Skin epidermis (tissue), 12 donors: ENCODE results near the gene IL19.
"Not testable (repeated sequence)": the region's sequence is repeated elsewhere in the genome, so short reads cannot be mapped to it uniquely, and the experiment has no call there.

Source experiments
- H3K27ac ChIP-seq, 21 experiments: fragments of 200-600 bp; sonication (generic) in 11 of 21; one replicate each; pipeline ENCODE4 v1.5.0; 2020; ENCODE audit warnings: mild to moderate bottlenecking in 3 of 21, inconsistent platforms in 2 of 21, moderate library complexity in 2 of 21
- H3K4me3 ChIP-seq, 7 experiments: fragments of 200-600 bp; sonication (generic) in 2 of 7; one replicate each; pipeline ENCODE4 v1.5.0; 2020; ENCODE audit warnings: inconsistent platforms in 2 of 7, mild to moderate bottlenecking in 2 of 7, moderate library complexity in 1 of 7

The IL19 gene

DNA sequence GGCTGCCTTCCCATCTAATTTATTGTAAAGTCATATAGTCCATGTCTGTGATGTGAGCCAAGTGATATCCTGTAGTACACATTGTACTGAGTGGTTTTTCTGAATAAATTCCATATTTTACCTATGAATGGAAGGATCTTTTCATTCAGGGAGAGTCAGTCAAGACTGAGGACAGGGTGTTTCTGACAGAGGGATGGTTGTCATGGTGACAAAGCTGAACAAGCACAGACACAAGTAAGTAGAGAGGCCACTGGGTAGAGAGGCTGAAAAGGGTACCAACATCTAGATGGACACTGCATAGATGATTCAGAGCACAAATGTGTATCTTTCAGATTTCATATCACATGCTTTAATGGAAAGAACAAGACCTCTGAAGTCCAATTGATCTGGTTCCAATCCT lies 72.3 kb downstream of the IL19 start:
- Histone ChIP-seq H3K4me3 (no peak overlapping the region), H3K27ac (no peak overlapping the region)

- Histone ChIP-seq H3K4me3 (no peak overlapping the region), H3K27ac (no peak overlapping the region)
Observed at GRCh38 chr1:206843626-206844025, 73.1 kb downstream of the IL19 start.

DNA sequence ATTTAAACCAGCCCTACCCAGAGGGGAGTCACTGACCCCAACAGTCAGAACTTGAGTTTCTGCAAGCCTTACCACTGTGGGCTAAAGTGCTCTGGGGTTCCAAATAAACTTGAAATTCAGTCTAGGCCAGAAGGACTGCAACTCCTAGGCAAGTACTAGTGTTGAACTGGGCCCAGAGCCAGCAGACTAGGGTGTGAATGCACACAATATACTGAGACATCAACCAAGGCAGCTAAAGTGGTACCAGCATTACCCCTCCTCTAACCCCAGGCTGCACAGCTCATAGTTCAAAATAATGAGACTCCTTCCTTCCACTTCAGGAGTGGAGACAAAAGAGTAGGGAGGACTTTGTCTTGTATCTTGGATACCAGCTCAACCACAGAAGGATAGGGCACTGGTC lies 75.9 kb downstream of the IL19 start:
- Histone ChIP-seq H3K27ac (no peak overlapping the region), H3K4me3 (no peak overlapping the region)

DNA sequence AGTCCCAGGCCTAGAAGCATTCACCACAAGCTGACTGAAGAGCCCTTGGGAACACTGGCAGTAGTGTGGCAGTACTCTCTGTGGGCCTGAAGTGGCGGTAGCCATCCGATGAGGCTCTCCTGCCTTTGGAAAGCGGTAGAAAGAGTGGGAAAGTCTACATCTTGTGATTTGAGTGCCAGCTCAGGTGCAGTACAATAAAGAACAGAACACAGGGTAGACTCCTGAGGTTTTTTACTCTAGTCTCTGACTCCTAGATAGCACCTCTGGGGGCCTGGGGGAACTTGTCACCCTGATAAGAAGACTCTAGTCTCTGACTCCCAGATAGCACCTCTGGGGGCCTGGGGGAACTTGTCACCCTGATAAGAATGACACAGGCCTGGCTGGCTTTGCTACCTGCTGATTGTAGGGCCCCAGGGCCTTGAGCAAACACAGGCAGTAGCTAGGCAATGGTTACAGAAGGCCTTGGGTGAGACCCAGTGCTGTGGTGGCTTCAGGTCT lies 76.8 kb downstream of the IL19 start:
- Histone ChIP-seq H3K4me3 (no peak overlapping the region), H3K27ac (peak overlapping the region in 1 of 21 experiments; percentile 26)

DNA sequence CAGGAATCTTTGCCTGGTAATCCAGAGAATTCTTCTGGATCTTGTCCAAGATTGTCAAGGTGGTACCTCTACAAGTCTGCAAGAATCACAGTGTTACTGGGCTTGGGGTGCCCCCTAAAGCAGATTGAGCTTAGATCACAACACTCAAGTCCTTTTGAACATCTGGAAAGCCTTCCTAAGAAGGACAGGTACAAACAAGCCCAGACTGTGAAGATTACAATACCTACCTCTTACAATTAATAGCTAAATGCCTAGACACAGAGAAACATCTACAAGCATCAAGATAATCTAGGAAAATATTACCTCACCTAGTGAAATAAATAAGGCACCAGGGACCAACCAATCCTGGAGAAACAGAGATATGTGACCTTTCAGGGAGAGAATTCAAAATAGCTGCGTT lies 77.4 kb downstream of the IL19 start:
- no peak overlapping the region for H3K4me3 ChIP-seq
- H3K27ac ChIP-seq, result peak overlapping the region in 1 of 21 experiments; percentile 26

- no peak overlapping the region for H3K4me3 ChIP-seq
- no peak overlapping the region for H3K27ac ChIP-seq
Observed at GRCh38 chr1:206850401-206850800, 79.8 kb downstream of the IL19 start.

- Histone ChIP-seq H3K27ac (no peak overlapping the region), H3K4me3 (no peak overlapping the region)
Observed at GRCh38 chr1:206851341-206852010, 80.9 kb downstream of the IL19 start.

DNA sequence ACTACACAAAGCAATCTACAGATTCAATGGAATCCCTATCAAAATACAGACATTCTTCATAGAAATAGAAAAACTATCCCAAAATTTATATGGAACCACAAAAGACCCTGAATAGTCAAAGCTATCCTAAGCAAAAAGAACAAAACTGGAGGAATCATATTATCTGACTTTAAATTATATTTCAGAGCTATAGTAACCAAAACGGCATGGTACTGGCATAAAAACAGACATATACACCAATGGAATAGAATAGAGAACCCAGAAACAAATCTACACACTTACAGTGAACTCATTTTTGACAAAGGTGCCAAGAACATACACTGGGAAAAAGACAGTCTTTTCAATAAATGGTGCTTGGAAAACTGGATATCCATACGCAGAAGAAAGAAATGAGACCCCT lies 82.1 kb downstream of the IL19 start:
- H3K27ac ChIP-seq, H3K4me3 ChIP-seq: not testable (repeated sequence)

- not testable (repeated sequence) for H3K4me3 ChIP-seq, H3K27ac ChIP-seq
Observed at GRCh38 chr1:206853696-206854095, 83.1 kb downstream of the IL19 start.

- Histone ChIP-seq H3K27ac (no peak overlapping the region), H3K4me3 (no peak overlapping the region)
Observed at GRCh38 chr1:206854401-206855129, 84.0 kb downstream of the IL19 start.

GRCh38 chr1:206855859-206856258 lies 85.3 kb downstream of the IL19 start:
- no peak overlapping the region for H3K27ac ChIP-seq
- H3K4me3 ChIP-seq, result no peak overlapping the region

DNA sequence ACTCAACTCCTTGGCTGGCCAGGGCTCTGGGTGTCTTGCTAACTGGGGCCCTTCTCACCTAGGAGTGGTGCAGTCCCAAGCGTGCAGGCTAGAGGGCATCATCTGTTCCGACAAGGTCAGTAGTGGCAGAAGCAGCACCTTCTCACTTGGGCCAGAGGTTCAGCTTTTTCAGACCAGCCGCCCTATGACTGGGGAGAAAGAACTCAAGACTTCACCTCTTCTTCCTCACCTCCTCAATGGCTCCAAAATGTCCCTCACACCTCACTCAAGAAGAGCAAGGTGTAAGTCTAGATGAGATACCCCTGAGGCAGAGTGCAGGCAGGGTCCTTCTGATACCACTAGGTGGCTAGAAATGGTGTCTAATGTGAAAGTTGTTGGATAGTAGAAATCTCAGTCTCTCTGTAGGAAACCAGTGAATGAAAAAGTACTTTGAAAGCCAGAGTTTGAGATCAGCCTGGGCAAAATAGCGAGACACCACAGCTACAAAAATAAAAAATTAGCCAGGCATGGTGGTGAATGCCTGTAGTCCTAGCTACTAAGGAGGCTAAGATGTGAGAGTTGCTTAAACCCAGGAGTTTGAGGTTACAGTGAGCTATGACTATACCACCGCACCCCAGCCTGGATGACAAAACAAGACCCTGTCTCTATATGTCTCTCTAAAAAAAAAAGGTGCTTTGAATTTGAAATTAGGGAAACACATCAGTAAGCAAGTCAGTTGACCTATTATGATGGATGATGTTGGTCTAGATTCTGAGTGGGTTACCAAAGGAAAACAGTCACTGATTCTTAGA lies 86.3 kb downstream of the IL19 start:
- Histone ChIP-seq H3K27ac (no peak overlapping the region), H3K4me3 (no peak overlapping the region)

DNA sequence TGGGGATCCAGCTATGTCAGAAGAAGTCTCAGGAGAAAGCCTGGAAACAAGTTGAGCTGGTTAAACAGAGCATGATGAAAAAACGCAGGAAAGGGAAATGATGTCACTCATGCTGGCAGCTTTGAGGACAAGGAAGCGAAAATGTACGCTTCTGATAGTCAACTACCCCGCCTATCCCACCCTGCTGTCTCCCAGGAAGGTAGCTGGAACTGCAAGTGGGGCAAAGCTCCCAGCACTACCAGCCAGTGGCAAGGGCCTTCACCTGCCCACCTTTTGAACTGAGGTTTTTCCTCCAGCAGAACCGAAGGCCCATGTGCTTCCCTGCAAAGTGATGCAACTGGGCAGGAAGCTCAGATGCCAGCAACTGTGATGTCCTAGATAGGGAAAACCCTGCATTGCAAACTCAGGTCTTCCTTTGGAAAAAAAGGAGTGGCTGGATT lies 88.5 kb downstream of the IL19 start:
- peak overlapping the region in 3 of 21 experiments; percentile 10 to 58 (median 51) for H3K27ac ChIP-seq
- H3K4me3 ChIP-seq, result no peak overlapping the region

GRCh38 chr1:206860165-206860564 lies 89.6 kb downstream of the IL19 start:
- no peak overlapping the region for H3K27ac ChIP-seq
- H3K4me3 ChIP-seq, result no peak overlapping the region

GRCh38 chr1:206863266-206863665 lies 92.7 kb downstream of the IL19 start:
- Histone ChIP-seq H3K27ac (no peak overlapping the region), H3K4me3 (no peak overlapping the region)

- Histone ChIP-seq H3K4me3 (peak within 1 kb of the TSS in 1 of 7 experiments; percentile 8), H3K27ac (peak within 1 kb of the TSS in 8 of 21 experiments; percentile 10 to 86 (median 37))
Observed at GRCh38 chr1:206864939-206865671, 94.5 kb downstream of the IL19 start, which contains the start of gene IL20. Gene IL20, plus strand, starts transcription at chr1:206865623. Its CDS starts 230 bp downstream, at chr1:206865853.

DNA sequence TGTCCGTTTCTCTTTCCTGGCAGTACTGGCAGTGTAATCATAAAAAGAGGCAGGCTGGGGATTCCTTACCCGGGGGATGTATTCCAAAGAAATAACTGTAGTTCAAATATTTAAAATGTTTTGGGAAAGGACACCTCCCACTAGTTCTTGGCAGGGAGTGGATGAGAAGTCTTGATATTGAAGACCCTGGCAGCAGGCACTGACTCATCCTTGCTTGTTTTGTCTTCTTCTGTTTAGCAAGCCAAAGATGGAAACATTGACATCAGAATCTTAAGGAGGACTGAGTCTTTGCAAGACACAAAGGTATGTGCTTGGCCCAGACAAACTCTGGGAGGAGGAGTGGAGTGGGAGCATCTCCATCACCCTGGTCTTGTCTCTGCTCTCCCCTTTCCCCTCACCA lies 95.5 kb downstream of the IL19 start:
- Histone ChIP-seq H3K27ac (peak overlapping the region in 6 of 21 experiments; percentile 10 to 86 (median 27)), H3K4me3 (peak overlapping the region in 1 of 7 experiments; percentile 7)

DNA sequence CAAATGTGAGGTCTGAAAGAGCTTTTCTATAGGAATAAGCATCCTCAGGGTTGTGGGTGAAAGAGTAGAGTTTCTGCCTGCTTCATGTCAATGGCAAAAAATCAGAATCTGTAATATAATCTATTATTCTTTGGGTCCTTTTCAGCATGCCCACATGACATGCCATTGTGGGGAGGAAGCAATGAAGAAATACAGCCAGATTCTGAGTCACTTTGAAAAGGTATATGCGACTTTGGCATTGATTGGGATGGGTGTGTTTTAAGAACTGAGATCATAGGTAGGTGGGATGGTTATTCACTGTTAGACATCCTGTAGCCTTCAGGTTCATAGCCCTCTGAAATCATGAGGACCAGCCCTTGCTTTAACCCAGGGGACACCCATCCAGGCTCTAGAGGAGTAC lies 96.7 kb downstream of the IL19 start:
- Histone ChIP-seq H3K4me3 (peak overlapping the region in 1 of 7 experiments; percentile 2), H3K27ac (peak overlapping the region in 1 of 21 experiments; percentile 86)

DNA sequence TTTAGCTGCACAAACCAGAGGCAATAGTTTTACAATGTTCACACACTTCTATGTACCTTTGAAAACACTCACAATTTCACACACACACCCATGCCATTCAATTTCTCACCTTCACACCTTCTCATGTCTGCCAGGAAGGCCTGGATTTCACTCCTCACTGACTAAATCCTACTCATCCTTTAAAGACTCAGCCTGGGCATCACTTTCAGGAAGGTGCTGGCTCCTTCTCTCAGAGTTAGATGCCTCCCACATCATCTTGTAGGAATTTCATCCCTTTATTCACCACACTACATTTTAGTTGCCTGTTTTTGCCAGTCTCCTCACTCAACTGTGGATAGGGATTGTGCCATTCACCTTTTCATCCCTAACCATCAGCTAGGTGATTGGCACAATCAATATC lies 97.1 kb downstream of the IL19 start:
- Histone ChIP-seq H3K27ac (no peak overlapping the region), H3K4me3 (peak overlapping the region in 1 of 7 experiments; percentile 2)

DNA sequence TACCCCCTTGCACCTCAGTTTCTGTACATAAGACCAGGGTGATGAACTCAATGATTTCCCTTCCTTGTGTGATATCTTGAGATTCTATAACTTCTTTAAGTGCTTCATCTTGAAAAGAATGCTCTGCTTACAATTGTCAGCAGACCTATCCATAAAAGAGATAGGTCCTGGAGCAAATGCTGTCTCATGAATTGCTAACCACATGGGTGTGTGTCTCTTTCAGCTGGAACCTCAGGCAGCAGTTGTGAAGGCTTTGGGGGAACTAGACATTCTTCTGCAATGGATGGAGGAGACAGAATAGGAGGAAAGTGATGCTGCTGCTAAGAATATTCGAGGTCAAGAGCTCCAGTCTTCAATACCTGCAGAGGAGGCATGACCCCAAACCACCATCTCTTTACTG lies 97.7 kb downstream of the IL19 start:
- H3K4me3 ChIP-seq, result no peak overlapping the region

More for the DNA sequence above, 97.7 kb downstream of the IL19 start:
- no peak overlapping the region for H3K27ac ChIP-seq
